ENCODE measurements around the gene MEX3A.

DNA sequence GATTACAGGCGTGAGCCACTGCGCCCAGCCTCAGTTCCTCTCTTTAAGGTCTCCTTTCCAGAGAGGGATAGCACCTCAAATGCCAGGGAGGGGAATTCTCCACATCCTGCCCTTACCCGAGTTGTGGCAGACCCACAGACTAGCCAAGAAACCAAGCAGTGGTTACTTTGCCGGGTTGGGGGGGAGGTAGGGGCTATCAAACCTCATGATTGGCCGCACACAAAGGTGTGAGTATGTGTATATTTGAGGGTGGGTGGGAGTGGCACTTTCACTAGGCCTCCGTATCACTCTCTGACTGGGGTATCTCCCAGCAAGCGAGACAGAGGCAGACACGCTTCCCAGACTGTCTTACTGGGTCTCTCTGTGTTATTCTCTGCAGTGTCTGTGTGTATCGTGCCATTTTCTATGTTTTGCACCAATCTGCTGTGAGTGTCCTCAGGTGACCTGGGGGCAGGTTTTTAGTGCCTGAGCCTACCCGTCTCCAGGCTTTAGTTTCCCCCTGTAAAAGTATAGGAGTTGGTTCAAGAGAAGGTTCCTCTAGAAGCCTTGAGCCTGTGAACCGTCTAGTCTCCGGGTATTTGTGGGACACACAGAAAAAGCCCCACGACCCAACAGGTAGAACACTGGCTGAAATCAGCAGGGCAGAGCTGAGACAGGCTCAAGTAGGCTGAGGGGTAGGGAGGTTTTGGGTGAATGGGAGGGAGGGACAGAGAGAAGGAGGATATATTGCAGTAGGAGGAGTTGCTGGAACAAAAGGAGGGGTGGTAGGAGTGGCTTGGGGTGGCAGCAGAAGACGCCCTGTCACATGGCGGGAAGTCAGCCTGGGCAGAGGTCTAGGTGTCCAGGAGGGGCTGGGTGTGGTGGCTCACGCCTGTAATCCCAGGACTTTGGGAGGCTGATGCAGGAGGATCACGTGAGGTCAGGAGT lies 42.6 kb upstream of the MEX3A start:
- no peak for TF ChIP-seq HDGF (IDR thresholded peaks at IDR 0.05; ENCODE audit: borderline replicate concordance)
- no peak for TF ChIP-seq L3MBTL2 (conservative IDR thresholded peaks at IDR 0.05)
- no peak for TF ChIP-seq SP1 (IDR thresholded peaks at IDR 0.05)
- no peak for TF ChIP-seq TARDBP (IDR thresholded peaks at IDR 0.05)
- TF ChIP-seq SUZ12 (IDR thresholded peaks at IDR 0.05), result no peak
- no peak for TF ChIP-seq ZNF384 (IDR thresholded peaks at IDR 0.05)
- TF ChIP-seq BHLHE40 (IDR thresholded peaks at IDR 0.05; ENCODE audit: borderline replicate concordance), result no peak
- TF ChIP-seq FOXK2 (IDR thresholded peaks at IDR 0.05), result no peak
- no peak for TF ChIP-seq NFRKB (IDR thresholded peaks at IDR 0.05)
- TF ChIP-seq, protein P1, sequence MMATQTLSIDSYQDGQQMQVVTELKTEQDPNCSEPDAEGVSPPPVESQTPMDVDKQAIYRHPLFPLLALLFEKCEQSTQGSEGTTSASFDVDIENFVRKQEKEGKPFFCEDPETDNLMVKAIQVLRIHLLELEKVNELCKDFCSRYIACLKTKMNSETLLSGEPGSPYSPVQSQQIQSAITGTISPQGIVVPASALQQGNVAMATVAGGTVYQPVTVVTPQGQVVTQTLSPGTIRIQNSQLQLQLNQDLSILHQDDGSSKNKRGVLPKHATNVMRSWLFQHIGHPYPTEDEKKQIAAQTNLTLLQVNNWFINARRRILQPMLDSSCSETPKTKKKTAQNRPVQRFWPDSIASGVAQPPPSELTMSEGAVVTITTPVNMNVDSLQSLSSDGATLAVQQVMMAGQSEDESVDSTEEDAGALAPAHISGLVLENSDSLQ (IDR thresholded peaks at IDR 0.05), result no peak
- TF ChIP-seq FOXM1 (IDR thresholded peaks at IDR 0.05; ENCODE audit: borderline replicate concordance), result no peak
- no peak for TF ChIP-seq CTBP1 (IDR thresholded peaks at IDR 0.05; ENCODE audit: borderline replicate concordance)
- TF ChIP-seq ELF4 (IDR thresholded peaks at IDR 0.05), result no peak
- TF ChIP-seq LEF1 (IDR thresholded peaks at IDR 0.05; ENCODE audit: borderline replicate concordance), result no peak
